GM18519 (cell line): ENCODE measurements around the gene RCCD1.

Source experiments
- ATAC-seq: cut with Tn5 transposase; IDR thresholded peaks from one replicate; pipeline ENCODE4 v1.9.1; 2021; ENCODE audit warnings: mild to moderate bottlenecking, moderate library complexity; ENCODE audit not compliant: unreplicated experiment, low FRiP score

The RCCD1 gene

DNA sequence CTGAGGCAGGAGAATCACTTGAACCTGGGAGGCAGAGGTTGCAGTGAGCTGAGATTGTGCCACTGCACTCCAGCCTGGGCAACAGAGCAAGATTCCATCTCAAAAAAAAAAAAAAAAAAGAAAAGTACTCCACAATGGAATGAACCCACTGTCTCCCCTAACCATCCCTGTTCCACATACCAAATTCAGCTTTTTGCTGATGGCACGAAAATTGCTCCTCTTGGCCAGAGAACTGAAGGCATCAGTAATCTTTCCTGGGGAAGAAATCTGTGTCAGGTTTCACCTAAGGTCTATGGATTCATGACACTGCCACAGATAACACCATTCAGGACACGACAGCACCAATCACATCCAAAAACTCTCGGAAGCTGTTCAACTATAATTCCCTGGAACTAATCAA, 46.5 kb downstream of the RCCD1 start:
- ATAC-seq = no peak

- no peak for ATAC-seq
Observed at GRCh38 chr15:91007266-91007665, 52.6 kb downstream of the RCCD1 start.
